Stimulated activated effector memory CD8-positive, alpha-beta T cell treated with anti-CD3 and anti-CD28 coated beads, Interleukin-12 subunit alpha, Interleukin-12 subunit beta, amount 100 ng/mL, for 72 hours (primary cell): Measurements from ENCODE around the gene ZNF532.
A peak's percentile ranks its signal among the peaks of the same experiment; 100 is the strongest.

ENCODE experiments used
- ATAC-seq: fragments of 150-1000 bp; cut with Tn5 transposase; 2 replicates; pipeline ENCODE4 v1.10.0; 2021
- DNase-seq, 2 donors: peaks; one replicate each; pipeline ENCODE4 v3.0.0; 2021 to 2022; ENCODE audit warnings: low spot score in 2 of 2
- H3K27ac Mint-ChIP-seq: one replicate; pipeline ENCODE4 v1.8.0; 2022; ENCODE audit warnings: mild to moderate bottlenecking, mixed read lengths
- H3K36me3 Mint-ChIP-seq: one replicate; pipeline ENCODE4 v1.8.0; 2022; ENCODE audit warnings: mild to moderate bottlenecking, mixed read lengths
- H3K4me1 Mint-ChIP-seq: one replicate; pipeline ENCODE4 v1.8.0; 2022; ENCODE audit warnings: mixed read lengths
- H3K4me3 Mint-ChIP-seq: one replicate; pipeline ENCODE4 v1.8.0; 2022; ENCODE audit warnings: mild to moderate bottlenecking, mixed read lengths
- H3K9me3 Mint-ChIP-seq: one replicate; pipeline ENCODE4 v1.8.0; 2022; ENCODE audit warnings: mixed read lengths

The ZNF532 gene

GRCh38 chr18:58896734-58897508 lies 32.2 kb downstream of the ZNF532 start:
- Mint-ChIP-seq H3K4me3 (no peak overlapping the region), H3K9me3 (no peaks in the 10 kb centered on the region), H3K4me1 (peaks cover 17% of the 10 kb centered on the region), H3K36me3 (peaks cover 8% of the 10 kb centered on the region), H3K27ac (no peak overlapping the region)
- DNase-seq (no peak), ATAC-seq (no peak)

- ATAC-seq = no peak
- peaks cover 9% of the 10 kb centered on the region for H3K36me3 Mint-ChIP-seq
- H3K27ac Mint-ChIP-seq = no peak overlapping the region
- H3K9me3 Mint-ChIP-seq = no peaks in the 10 kb centered on the region
- H3K4me1 Mint-ChIP-seq = peaks cover 19% of the 10 kb centered on the region
- no peak for DNase-seq
- H3K4me3 Mint-ChIP-seq = no peak overlapping the region
These were observed 33.5 kb downstream of the ZNF532 start for GRCh38 chr18:58898010-58898799.

- Mint-ChIP-seq H3K4me3 (no peak overlapping the region), H3K27ac (no peak overlapping the region), H3K9me3 (no peaks in the 10 kb centered on the region), H3K4me1 (peaks cover 12% of the 10 kb centered on the region), H3K36me3 (peaks cover 8% of the 10 kb centered on the region)
- DNase-seq (no peak), ATAC-seq (no peak)
These were observed 35.5 kb downstream of the ZNF532 start for GRCh38 chr18:58900015-58900649.

- H3K4me1 Mint-ChIP-seq = peaks cover 10% of the 10 kb centered on the region
- no peak overlapping the region for H3K4me3 Mint-ChIP-seq
- peaks cover 8% of the 10 kb centered on the region for H3K36me3 Mint-ChIP-seq
- DNase-seq = no peak
- no peak overlapping the region for H3K27ac Mint-ChIP-seq
- no peak for ATAC-seq
- H3K9me3 Mint-ChIP-seq = no peaks in the 10 kb centered on the region
These were observed 36.5 kb downstream of the ZNF532 start for GRCh38 chr18:58901143-58901542.

GRCh38 chr18:58901783-58902182 lies 37.1 kb downstream of the ZNF532 start:
- Mint-ChIP-seq H3K4me3 (no peak overlapping the region), H3K27ac (no peak overlapping the region), H3K36me3 (peaks cover 8% of the 10 kb centered on the region), H3K9me3 (no peaks in the 10 kb centered on the region), H3K4me1 (peaks cover 6% of the 10 kb centered on the region)
- ATAC-seq (peak; percentile 19), DNase-seq (no peak)

- no peaks in the 10 kb centered on the region for H3K9me3 Mint-ChIP-seq
- no peak for ATAC-seq
- H3K27ac Mint-ChIP-seq = no peak overlapping the region
- no peak for DNase-seq
- H3K4me3 Mint-ChIP-seq = no peak overlapping the region
- peaks cover 8% of the 10 kb centered on the region for H3K36me3 Mint-ChIP-seq
- H3K4me1 Mint-ChIP-seq = peaks cover 6% of the 10 kb centered on the region
These were observed 38.3 kb downstream of the ZNF532 start for GRCh38 chr18:58902961-58903360.

GRCh38 chr18:58903533-58903932 lies 38.9 kb downstream of the ZNF532 start:
- Mint-ChIP-seq H3K4me3 (no peak overlapping the region), H3K4me1 (peaks cover 6% of the 10 kb centered on the region), H3K9me3 (no peaks in the 10 kb centered on the region), H3K36me3 (peaks cover 8% of the 10 kb centered on the region), H3K27ac (no peak overlapping the region)
- DNase-seq (no peak), ATAC-seq (no peak)

GRCh38 chr18:58905777-58906428 lies 41.2 kb downstream of the ZNF532 start:
- DNase-seq (no peak), ATAC-seq (no peak)
- Mint-ChIP-seq H3K4me3 (no peak overlapping the region), H3K9me3 (no peaks in the 10 kb centered on the region), H3K4me1 (peaks cover 8% of the 10 kb centered on the region), H3K36me3 (peaks cover 8% of the 10 kb centered on the region), H3K27ac (no peak overlapping the region)

- Mint-ChIP-seq H3K4me1 (peaks cover 19% of the 10 kb centered on the region), H3K36me3 (peaks cover 6% of the 10 kb centered on the region), H3K4me3 (no peak overlapping the region), H3K9me3 (no peaks in the 10 kb centered on the region), H3K27ac (no peak overlapping the region)
- DNase-seq = no peak
- no peak for ATAC-seq
These were observed 43.3 kb downstream of the ZNF532 start for GRCh38 chr18:58908006-58908405.

GRCh38 chr18:58909521-58909920 lies 44.8 kb downstream of the ZNF532 start:
- Mint-ChIP-seq H3K4me1 (peaks cover 21% of the 10 kb centered on the region), H3K27ac (no peak overlapping the region), H3K9me3 (no peaks in the 10 kb centered on the region), H3K4me3 (no peak overlapping the region), H3K36me3 (no peaks in the 10 kb centered on the region)
- no peak for ATAC-seq
- no peak for DNase-seq

- Mint-ChIP-seq H3K9me3 (no peaks in the 10 kb centered on the region), H3K27ac (no peak overlapping the region), H3K4me3 (no peak overlapping the region), H3K4me1 (peaks cover 21% of the 10 kb centered on the region), H3K36me3 (no peaks in the 10 kb centered on the region)
- no peak for ATAC-seq
- no peak for DNase-seq
These were observed 46.6 kb downstream of the ZNF532 start for GRCh38 chr18:58911241-58911640.

GRCh38 chr18:58911766-58912165 lies 47.1 kb downstream of the ZNF532 start:
- DNase-seq = no peak
- H3K9me3 Mint-ChIP-seq = no peaks in the 10 kb centered on the region
- H3K4me1 Mint-ChIP-seq = peaks cover 21% of the 10 kb centered on the region
- no peak overlapping the region for H3K4me3 Mint-ChIP-seq
- H3K36me3 Mint-ChIP-seq = peaks cover under 1% of the 10 kb centered on the region
- H3K27ac Mint-ChIP-seq = no peak overlapping the region
- ATAC-seq = no peak

- no peaks in the 10 kb centered on the region for H3K9me3 Mint-ChIP-seq
- H3K4me1 Mint-ChIP-seq = peaks cover 21% of the 10 kb centered on the region
- ATAC-seq (peak; percentile 24), DNase-seq (no peak)
- no peak overlapping the region for H3K27ac Mint-ChIP-seq
- peaks cover 17% of the 10 kb centered on the region for H3K36me3 Mint-ChIP-seq
- H3K4me3 Mint-ChIP-seq = no peak overlapping the region
These were observed 50.5 kb downstream of the ZNF532 start for GRCh38 chr18:58915006-58915799.

- no peaks in the 10 kb centered on the region for H3K9me3 Mint-ChIP-seq
- ATAC-seq = no peak
- peaks cover 17% of the 10 kb centered on the region for H3K36me3 Mint-ChIP-seq
- H3K27ac Mint-ChIP-seq = no peak overlapping the region
- no peak for DNase-seq
- no peak overlapping the region for H3K4me3 Mint-ChIP-seq
- peaks cover 21% of the 10 kb centered on the region for H3K4me1 Mint-ChIP-seq
These were observed 51.3 kb downstream of the ZNF532 start for GRCh38 chr18:58915995-58916394.
